GM21786 (cell line): ENCODE results near the gene MRPL16.
"Not testable (repeated sequence)": the region's sequence is repeated elsewhere in the genome, so short reads cannot be mapped to it uniquely, and the experiment has no call there.

Source experiments
- ATAC-seq: cut with Tn5 transposase; IDR thresholded peaks from one replicate; pipeline ENCODE4 v1.9.1; 2021; ENCODE audit not compliant: unreplicated experiment

The MRPL16 gene

DNA sequence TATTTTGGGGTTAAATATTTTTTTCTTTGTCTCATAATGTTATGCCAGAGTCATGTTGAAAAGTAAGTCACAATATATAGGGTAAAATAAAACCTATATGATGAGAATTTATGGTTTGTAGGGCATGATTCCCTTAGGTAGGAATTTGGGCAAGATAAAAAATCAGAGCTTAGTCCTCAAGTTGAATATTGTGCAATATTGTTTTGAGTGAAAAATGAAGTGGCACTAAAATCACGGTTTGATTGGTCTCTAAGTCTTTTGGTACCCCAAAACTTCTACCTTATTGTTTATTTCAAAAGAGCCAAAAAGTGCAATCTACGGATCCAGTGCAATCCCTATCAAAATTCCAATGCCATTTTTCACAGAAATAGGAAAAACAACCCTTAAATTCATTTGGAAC is 1.6 kb upstream of the MRPL16 start:
- no peak for ATAC-seq

DNA sequence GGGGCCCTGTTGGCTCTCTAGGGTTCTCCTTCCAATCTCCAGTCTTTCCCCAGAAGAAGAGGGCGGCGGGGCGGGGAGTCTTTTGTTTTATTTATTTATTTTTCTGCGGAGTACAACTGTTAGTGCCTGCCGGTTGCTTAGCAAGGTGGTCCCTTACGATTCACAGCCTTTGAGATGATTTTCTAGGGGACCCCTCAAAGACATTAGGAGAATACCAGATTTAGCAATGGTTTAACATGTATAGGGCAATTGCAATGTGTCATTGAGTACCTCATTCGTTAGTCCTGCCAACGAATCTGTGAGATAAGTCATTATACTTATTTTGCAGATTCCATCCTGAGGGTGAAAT is 307 bp upstream of the MRPL16 start:
- ATAC-seq, result no peak

DNA sequence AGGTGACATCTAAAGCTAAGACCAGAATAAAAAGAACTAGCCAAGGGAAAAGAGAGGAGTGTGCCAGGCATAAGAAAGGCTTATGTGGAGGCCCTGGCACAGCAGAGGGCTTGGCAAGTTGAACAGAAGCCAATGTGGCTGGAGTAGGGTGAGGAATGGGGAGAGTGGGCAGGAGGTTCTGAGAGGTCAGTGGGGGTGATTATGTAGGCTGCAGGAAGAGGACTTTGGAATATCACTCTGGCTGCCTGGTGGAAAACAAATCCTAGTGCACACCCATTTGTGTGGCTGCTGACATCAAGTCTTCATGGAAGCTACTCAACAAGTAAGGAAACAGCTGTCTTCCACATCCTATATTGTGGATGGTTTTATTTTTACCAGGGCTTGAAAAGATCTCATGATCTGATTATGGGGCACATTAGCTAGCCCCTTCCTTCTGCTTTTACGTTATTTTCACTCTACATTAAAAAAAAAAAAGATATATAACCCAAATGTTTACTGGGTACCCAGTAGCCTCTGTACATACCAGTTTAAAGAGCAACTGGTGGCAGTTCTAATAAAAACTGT is 3.4 kb downstream of the MRPL16 start:
- ATAC-seq, result no peak

DNA sequence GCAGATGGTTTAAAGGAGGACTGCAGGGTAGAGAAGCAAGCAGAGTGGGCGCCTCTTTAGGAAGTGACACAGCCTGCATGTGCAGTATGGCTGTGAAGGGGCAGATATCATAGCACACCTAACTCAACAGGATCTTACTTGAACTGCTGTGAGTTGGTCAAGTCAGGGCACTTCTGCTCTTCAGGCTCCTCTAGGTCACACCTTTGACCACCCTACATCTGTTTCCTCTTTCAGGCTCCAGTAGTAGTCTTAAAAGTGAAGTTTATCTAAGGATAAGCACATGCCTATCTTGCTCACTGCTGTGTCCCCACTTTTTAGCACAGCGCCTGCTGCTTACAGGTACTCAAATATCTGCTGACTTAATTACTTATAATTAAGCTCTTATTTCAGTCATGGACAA is 6.5 kb downstream of the MRPL16 start:
- ATAC-seq, result no peak

DNA sequence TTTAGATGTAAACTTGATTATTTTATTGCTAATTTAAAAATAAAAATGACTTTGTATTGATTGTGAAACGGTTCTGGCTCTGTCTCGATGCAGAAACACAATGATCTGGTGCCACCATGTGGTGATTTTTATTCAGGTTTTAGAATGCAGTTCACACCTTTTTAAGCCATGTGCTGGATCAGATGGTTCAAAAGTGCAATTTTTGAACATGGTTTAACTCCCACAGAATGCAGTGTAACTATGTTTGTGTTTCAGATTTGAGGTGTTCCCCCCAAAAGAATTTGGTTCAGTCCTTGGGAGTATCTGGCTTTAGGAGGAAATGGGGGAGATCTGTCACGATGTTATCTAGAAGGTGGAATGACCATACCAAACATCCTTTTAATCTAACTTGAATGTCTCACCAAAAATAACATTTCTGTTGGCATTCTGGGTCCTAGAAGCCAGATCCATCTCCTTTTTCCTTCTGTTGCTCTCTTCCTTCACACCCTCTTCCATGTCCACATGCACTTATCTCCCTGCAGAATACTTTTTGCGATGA is 7.9 kb downstream of the MRPL16 start:
- ATAC-seq, result peak; percentile 62

DNA sequence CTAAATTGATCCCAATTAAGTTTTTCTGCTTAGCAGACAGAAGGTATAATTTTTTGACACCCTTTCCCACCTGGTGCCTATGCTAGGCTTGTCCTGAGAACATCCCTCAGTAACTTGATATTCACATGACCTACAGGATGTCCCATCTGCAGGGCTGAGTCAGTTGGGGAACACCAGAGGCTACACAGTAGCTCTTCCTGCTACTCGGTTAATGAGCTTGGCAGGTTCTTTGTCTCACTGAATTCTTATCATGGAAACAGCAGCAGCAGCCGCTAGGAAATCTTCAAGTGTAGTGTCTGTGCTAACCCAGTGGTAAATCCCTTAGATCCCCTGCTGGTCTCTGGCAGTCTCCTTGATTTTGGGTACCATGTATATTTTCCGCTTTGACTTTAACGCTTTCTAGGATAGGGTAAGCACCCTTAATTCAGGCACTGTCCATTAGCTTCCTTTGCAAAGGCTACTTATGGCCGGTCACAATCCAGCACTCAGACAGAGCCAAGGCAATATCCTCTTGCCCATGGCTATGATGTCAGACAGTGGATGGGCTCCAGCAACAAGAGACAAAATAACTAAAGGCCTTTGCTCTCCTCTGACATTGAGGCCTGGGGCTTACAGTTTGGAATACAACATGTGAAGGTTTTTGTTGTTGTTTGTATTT is 8.5 kb downstream of the MRPL16 start:
- ATAC-seq, result peak; percentile 28

DNA sequence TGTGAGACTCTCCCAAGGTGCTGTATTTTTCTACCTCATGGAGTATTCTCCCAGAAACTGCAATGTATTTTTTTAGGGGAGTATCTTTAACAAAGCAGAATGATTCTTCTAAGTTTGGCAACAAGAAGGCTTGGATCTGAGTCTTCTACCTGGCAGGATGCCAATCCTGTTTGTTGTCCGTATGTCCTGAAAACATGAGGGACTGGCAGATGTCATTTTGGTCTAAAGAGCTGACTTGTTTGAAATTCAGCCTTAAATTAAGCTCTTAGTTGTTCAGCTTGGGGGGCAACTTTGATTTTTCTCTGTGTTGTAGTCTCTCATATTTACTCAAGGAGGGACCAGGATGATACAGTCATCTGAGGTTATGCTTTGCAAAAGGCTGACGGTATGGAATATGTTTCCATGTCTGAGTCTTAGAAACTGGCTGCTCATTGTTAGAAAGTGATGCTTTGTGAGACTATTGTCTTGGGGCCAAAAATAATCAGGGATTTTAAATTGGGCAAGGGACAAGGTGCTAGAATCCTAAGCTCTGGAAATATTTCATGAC is 9.3 kb downstream of the MRPL16 start:
- ATAC-seq, result no peak

DNA sequence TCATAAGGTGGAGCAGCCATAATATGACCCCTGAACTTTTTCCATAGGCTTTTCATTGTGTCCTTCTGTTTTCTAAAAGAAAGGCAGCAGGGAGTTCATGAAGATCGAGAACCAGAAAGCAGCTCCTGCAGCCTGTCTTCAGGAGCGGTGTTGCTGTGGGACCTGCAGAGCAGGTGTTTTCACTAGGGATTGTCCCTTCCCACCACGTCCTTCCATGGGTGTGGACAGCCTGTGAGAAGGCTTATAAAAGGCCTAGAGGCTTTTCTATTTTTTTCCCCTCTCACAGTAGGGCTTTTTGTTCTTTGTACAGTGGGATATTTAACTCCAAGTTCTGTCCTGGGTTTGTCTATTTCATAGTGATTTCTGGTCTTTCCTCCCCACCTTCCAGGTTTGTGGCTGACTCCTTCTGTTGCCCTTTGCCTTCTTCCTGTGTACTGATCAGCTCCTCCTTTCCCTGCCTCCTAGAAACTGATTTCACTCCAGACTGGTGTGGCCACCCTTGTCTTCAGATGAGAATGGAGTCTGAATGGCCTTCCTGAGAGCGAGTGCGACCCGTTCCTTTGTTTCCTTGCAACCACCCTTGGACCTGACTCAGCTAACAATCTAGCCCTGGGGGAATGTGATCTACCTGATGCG is 10.1 kb downstream of the MRPL16 start:
- ATAC-seq, result no peak

DNA sequence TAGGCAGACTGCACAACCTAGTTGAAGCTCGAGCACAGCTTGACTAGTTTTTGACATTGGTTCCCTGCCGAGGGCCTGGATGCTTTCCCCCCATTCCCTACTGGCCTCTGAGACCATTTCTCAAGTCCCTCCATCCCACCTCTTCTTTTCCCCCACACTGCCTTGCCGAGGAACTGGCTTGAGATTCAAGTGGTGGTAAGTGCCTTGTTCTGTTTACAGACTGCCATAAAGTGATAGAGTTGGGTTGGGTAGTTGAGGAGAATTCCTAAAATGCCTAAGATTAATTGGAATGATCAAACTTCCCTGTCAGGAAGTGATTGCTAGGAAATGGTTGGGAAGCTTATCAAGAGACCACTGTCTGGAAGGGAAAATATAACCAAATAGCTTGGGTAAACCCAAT is 16.2 kb downstream of the MRPL16 start:
- ATAC-seq, result no peak

DNA sequence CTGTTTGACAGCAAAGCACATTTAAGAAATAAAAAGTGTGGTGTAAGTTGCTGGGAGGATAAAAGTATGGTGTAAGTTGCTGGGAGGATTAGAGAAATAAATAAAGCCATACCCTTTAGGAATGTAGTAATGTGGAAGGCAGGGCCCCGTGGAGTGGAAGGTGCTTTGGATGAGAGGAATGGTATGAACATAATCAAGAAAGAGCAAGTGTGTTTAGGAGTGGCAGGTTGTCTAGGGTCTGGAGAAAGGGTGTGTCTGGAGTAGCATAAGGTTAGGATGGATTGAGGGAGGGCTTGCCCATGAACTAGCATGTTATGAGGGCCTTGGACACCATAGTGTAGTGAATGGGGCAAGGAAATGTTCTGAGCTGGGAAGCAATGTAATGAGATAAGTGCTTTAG is 18.1 kb downstream of the MRPL16 start:
- ATAC-seq, result no peak

DNA sequence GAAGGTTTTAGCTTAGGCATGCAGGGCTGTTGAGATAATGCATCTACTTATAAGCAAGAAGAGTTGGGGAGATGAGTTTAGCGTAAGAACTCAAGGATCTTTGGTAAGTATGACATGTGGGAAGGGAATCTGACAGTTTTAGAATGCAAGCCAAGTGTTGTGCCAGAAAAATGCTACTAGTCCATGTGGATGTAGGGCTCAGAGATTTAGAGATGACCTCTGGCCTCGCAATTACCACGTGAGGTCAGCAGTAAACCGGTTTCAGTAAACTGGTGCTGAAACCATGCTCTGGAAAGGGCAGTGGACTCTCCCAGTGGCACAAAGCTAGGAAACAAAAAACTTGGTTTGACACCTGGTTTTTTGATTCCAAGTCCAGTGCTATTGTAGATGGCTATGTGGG is 18.9 kb downstream of the MRPL16 start:
- no peak for ATAC-seq

DNA sequence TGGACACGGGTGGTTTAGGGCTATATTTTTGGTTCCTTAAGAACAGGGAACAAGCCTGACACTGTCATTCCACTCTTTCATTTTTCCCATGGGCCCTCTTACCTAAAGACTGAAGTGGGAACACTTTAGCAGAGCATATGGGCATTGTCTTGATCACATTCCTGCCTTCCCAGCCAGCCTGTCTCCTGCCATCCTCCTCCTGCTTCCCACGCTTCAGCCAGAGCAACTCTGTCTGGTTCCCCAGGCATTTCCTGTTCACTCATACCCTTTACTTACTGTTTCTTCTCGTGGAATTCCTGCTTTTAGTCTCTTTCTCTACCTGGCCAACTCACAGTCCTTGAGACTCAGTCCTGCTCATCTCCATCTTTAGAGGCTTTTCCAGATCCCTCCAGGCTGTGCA is 22.8 kb downstream of the MRPL16 start:
- no peak for ATAC-seq

DNA sequence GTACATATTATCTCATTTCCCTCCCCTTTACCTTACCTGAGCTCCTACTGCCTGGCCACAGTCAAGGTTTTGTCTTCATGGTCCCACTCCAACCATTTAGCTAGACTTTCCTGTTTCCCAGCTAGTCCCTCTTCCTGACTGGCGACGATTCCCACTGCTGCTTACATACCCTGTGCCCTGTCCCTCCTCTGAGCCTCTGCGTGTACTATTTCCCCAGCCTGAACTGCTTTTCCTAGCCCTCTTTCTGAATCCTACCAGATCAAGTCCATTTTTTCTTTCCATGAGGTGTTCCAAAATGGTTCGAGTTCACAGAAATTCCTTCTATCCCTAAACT is 23.4 kb downstream of the MRPL16 start:
- ATAC-seq, result no peak

DNA sequence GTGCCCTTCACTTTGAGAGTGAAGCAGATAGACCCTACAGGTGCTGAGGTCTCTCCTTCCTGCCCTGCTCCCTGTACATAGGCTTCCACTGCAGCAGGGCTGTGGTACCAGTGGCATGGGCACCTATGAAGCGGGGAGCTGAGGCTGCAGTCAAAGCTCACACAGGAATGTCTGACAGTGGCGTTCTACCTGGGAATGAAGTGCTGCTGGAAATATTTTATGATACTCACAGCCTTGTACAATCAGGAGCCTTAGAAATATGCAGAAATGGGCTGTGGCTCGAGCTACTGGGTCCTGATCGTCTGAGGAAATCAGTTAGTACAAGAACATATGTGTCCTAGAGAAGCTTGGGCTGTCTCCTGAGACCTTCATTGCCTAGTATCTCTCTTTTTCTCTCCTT is 24.8 kb downstream of the MRPL16 start:
- no peak for ATAC-seq

DNA sequence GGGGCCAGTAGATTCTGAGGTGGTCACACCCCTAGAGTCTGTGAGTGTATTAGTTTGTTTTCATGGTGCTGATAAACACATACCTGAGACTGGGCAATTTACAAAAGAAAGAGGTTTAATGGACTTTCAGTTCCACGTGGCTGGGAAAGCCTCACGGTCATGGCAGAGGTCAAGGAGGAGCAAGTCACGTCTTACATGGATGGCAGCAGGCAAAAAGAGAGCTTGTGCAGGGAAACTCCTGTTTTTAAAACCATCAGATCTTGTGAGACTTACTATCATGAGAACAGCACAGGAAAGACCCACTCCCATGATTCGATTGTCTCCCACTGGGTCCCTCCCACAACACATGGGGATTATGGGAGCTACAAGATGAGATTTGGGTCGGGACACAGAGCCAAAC is 26.1 kb downstream of the MRPL16 start:
- not testable (repeated sequence) for ATAC-seq

DNA sequence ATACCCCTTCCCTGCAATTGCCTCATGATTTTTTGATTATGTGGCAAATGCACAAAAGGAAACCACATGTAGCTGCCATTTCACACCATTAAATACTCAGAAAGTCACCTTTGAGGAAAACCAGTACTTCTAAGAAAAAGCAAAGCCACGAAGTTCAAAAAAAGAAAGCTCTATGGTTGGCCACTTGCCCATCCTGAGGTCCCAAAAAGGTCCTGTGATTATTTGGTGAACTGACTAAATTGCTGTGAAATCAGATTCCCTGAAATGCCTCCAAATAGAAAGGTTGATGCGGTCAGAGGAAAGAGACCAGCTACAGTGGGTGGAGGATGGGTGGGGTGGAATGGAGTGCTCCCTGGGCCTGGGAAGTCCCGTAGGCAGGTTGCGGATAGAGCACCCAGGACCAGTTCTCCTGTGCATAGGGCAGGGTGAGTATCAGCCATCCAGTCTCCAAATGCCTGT is 26.9 kb downstream of the MRPL16 start:
- no peak for ATAC-seq

DNA sequence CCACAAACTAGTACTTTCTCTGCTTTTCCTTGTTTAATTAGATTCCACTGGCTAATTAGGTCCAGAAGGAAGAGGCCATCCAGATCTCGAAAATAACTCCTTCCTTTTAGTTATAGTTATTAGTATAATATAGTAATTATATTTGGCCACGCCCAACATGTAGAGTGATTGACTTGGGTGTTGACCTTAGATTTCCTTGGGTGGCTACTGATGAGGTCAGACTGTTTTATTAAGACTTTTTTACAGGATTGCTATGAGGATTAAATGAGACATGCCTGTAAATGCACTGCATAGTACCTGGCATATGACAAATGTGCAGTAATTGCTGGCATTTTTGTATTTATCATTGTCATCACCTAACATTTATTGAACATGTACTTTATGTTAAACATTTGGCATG is 28.5 kb downstream of the MRPL16 start:
- ATAC-seq, result no peak

DNA sequence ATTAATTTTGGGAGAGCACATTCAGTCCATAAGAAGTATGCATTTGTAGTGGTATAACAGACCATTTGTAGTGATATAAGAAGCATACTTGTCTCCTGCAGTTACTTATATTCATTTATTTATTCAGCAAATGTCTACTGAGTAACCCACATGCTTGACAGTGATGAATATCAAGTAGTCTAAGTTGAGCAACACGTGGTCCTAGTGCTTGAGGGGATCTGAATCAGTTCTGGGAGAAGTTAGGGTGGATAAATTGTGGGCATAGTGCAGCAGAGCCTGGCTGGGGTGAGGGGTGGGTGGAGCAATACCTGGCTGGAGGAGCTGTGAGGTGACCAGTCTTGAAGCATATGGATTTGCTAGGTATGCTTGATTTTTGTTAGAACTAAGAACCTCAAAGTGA is 31.1 kb downstream of the MRPL16 start:
- ATAC-seq, result no peak

DNA sequence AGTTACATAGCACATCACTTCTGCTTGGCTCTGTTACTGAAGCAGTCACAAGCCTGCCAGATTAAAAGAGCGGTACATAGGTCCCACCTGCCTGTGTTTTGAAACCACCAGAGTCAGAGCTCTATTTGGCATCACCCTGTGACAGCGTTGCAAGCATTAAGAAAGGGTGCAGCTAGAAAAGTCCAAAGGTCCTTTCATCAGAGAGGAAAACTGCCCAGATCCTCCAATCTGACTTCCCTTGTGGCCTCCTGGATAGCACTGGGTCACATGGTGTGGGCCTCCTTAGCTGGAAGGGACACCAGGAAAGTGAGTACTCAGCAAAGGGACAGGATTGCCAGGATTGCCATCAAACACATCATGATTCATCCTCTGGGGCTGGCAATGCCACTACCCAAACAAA is 32.5 kb downstream of the MRPL16 start:
- ATAC-seq, result no peak

DNA sequence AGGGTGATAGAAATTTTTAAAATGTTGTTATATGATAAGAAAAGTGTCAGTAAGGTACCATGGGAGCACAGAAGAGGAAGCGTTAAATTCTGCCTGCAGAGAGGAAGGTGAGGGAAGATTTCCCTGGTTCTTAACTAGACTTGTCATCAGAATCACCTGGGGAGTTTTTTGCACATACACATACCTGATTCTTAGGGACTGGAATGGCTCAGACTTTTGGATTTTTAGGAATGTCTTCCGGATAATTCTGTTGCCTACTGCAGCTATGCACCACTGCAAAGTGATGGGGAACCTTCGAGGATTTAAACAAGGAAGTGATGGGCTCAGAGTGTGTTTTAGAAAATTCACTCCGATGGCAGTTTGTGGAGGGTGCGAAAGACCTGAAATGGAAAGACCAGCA is 33.5 kb downstream of the MRPL16 start:
- ATAC-seq, result no peak

DNA sequence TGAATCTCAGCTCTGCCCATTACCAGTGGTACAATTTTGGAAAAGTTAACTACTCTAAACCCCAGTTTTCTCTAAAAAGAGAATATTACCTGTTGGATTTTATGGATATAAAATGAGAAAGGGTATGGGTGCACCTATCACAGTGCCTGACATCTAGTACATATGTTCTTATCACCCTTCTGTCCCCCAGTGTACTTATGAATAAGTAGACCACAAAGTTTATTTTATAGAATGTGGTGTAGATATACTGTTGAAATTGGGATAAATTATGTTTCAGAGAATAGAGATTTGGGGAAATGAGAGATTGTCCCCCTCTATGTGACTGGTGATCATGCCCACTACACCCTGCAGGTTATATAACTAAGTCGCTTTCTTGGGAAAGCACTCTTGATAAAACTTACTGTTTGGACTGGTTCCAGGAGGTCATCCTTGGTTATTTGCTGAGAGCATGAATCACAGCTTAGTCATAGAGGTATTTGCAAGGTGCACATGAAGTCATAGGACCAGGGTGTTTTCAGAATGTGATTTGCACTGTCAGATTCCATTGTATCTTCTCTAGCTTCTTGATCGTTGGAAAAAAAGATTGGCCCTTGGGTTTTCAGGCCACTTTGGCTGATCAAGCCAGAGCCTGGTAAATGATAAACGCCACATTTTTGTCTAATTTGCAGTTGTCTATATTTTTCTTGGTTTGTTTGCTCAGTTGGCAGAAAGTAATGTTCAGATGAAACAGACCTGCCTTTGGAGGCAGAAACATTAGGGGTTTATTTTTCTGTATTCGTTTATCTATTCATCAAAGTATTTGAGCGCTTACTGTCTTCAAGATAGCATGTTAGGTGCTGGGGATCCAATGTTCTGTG is 34.1 kb downstream of the MRPL16 start:
- no peak for ATAC-seq

DNA sequence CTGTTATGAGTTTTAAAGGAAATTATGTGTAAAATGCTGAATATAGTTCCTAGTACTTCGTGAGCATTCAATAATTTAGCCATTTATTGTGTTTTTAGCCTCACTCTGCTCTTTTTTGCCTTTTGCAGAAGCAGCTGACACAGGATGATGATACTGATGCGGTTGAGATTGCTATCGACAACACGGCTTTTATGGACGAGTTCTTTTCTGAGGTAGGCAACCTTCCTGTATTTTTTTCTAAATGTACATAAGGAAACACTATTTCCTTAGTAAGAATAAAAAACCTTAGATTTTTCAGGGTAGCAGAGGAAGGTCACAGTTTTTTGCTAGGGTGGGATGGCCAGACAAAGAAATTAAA is 37.5 kb downstream of the MRPL16 start:
- ATAC-seq, result no peak
